GM12878 (cell line): ENCODE results near the gene ATG101. TPM values are rescaled to one million over a fixed set of nuclear protein-coding genes. Genes with fewer than 3 reads are reported as not detected.

ENCODE experiments used
- ATAC-seq: fragments of 200-7000 bp; cut with Tn5 transposase; 3 replicates; pipeline ENCODE4 v1.9.1; 2020; ENCODE audit warnings: mild to moderate bottlenecking, moderate library complexity
- BruUV-seq: library from RNA; stranded (reverse); fragments of 400-500 nt; replicated peaks from 2 replicates; lab custom pipeline; 2021; lab: Mats Ljungman, UMichigan
- CTCF ChIA-PET: fragments of 300-600 bp; sonication (Branson Sonifier 250); formaldehyde crosslinking; extraction: SDS; loops from one replicate; lab custom pipeline; 2021; ENCODE audit warnings: inconsistent platforms; lab: Yijun Ruan, JAX
- POLR2A ChIA-PET: fragments of 350-600 bp; formaldehyde crosslinking; extraction: SDS; loops from one replicate; lab custom pipeline; 2021; ENCODE audit warnings: inconsistent platforms; lab: Charles Lee
- RAD21 ChIA-PET: fragments of 300-600 bp; sonication (Branson Sonifier 250); formaldehyde crosslinking; loops from one replicate; lab custom pipeline; 2023; ENCODE audit warnings: antibody characterized with exemption; ENCODE audit not compliant: unreplicated experiment; lab: Charles Lee
- SMC1A ChIA-PET: fragments of 300-600 bp; sonication (Branson Sonifier 250); formaldehyde crosslinking; loops from one replicate; lab custom pipeline; 2023; ENCODE audit not compliant: unreplicated experiment, uncharacterized antibody; lab: Charles Lee
- DNase-seq: peaks from one replicate; pipeline ENCODE4 v3.0.0-alpha.2; 2011; ENCODE audit warnings: low read depth, low spot score
- FAIRE-seq: peaks from 3 replicates; lab custom pipeline; 2011; peaks lifted over from hg19 to GRCh38; lab: Jason Lieb, UNC
- H2AFZ ChIP-seq: 2 replicates; pipeline ENCODE4 v1.6.0; 2011; ENCODE audit warnings: low read depth, low read length, control low read depth; ENCODE audit not compliant: control insufficient read depth
- H3K27ac ChIP-seq: 2 replicates; pipeline ENCODE4 v1.5.1; 2011; ENCODE audit warnings: control low read depth; ENCODE audit not compliant: control insufficient read depth, insufficient read depth
- H3K27me3 ChIP-seq, 2 experiments: replicated peaks in 1 of 2; 2 replicates each; pipeline versions ENCODE4 v1.6.0 to v1.6.1; 2011; ENCODE audit warnings: low read length in 1 of 2; ENCODE audit not compliant: control insufficient read depth in 2 of 2, insufficient read depth in 2 of 2
- H3K36me3 ChIP-seq, 2 experiments: 2 replicates each; pipeline ENCODE4 v1.5.1; 2011; ENCODE audit warnings: low read length in 1 of 2; ENCODE audit not compliant: control insufficient read depth in 2 of 2, insufficient read depth in 2 of 2
- H3K4me1 ChIP-seq: 2 replicates; pipeline ENCODE4 v1.6.1; 2011; ENCODE audit warnings: mild to moderate bottlenecking, low read length, moderate library complexity, mixed read lengths; ENCODE audit not compliant: control insufficient read depth, insufficient read depth
- H3K4me2 ChIP-seq: 2 replicates; pipeline ENCODE4 v1.6.0; 2011; ENCODE audit warnings: control low read depth; ENCODE audit not compliant: control insufficient read depth, insufficient read depth
- H3K4me3 ChIP-seq: fragments of 200-600 bp; sonication (generic); 2 replicates; pipeline ENCODE4 v1.5.1; 2016
- H3K79me2 ChIP-seq: 2 replicates; pipeline ENCODE4 v1.6.0; 2011; ENCODE audit warnings: low read length; ENCODE audit not compliant: control insufficient read depth, insufficient read depth
- H3K9ac ChIP-seq: 2 replicates; pipeline ENCODE4 v1.8.0; 2011; ENCODE audit warnings: low read length, control low read depth, mixed read lengths; ENCODE audit not compliant: control insufficient read depth, insufficient read depth
- H3K9me3 ChIP-seq: replicated peaks from 3 replicates; pipeline ENCODE4 v1.5.1; 2011; ENCODE audit warnings: mild to moderate bottlenecking, low read length; ENCODE audit not compliant: control insufficient read depth, insufficient read depth
- H4K20me1 ChIP-seq: 2 replicates; pipeline ENCODE4 v1.6.0; 2011; ENCODE audit not compliant: control insufficient read depth, insufficient read depth
- BMI1 ChIP-seq: fragments of 450-650 bp; IDR thresholded peaks from 2 replicates; pipeline ENCODE4 v1.6.1; 2016; ENCODE audit warnings: mild to moderate bottlenecking, moderate library complexity, borderline replicate concordance
- BRCA1 ChIP-seq: IDR thresholded peaks from 2 replicates; pipeline ENCODE4 v1.6.1; 2011; ENCODE audit warnings: low read depth, low read length, improper control_type of control experiment
- EED ChIP-seq: sonication (generic); IDR thresholded peaks from 2 replicates; pipeline ENCODE4 v1.6.1; 2016; ENCODE audit warnings: antibody characterized with exemption, low read depth
- EGR1 ChIP-seq, 2 experiments: IDR thresholded peaks; 1 replicate in 1 of 2; 2 replicates in 1 of 2; pipeline ENCODE4 v1.6.1; 2011 to 2012; ENCODE audit warnings: low read depth in 2 of 2, low read length in 2 of 2, borderline replicate concordance in 1 of 2, mild to moderate bottlenecking in 1 of 2, moderate library complexity in 1 of 2
- GATAD2B ChIP-seq: fragments of 450-650 bp; conservative IDR thresholded peaks from 2 replicates; pipeline ENCODE4 v1.6.1; 2017; ENCODE audit warnings: low read depth, mild to moderate bottlenecking, moderate library complexity
- NFIC ChIP-seq: IDR thresholded peaks from 2 replicates; pipeline ENCODE4 v1.6.1; 2012; ENCODE audit warnings: low read depth, mild to moderate bottlenecking, inconsistent platforms, low read length, moderate library complexity
- NFYA ChIP-seq: IDR thresholded peaks from 2 replicates; pipeline ENCODE4 v1.6.1; 2011; ENCODE audit warnings: low read depth, mild to moderate bottlenecking, low read length, improper control_type of control experiment, borderline replicate concordance
- POLR2AphosphoS5 ChIP-seq: IDR thresholded peaks from 2 replicates; pipeline ENCODE4 v1.6.1; 2011; ENCODE audit warnings: mild to moderate bottlenecking, low read length, inconsistent platforms
- RAD21 ChIP-seq: IDR thresholded peaks from 2 replicates; pipeline ENCODE4 v1.6.1; 2011; ENCODE audit warnings: mild to moderate bottlenecking, low read depth, low read length, moderate library complexity; ENCODE audit not compliant: insufficient read depth
- SKIL ChIP-seq: fragments of 450-650 bp; IDR thresholded peaks from 2 replicates; pipeline ENCODE4 v1.6.1; 2017; ENCODE audit warnings: mild to moderate bottlenecking, low read depth, inconsistent platforms; ENCODE audit not compliant: poor library complexity, severe bottlenecking
- ZSCAN29 ChIP-seq: fragments of 450-650 bp; IDR thresholded peaks from 2 replicates; pipeline ENCODE4 v1.6.1; 2017; ENCODE audit warnings: mild to moderate bottlenecking, moderate library complexity
- WGBS: methylation state at CpG from one replicate; pipeline ENCODE4 v1.1.6; 2016; ENCODE audit warnings: low lambda C conversion rate; ENCODE audit not compliant: insufficient replicate concordance, insufficient coverage; ENCODE audit errors: missing lambda C conversion rate; 5-methylcytosine and 5-hydroxymethylcytosine counted together
- in situ Hi-C: fragments of 300-500 bp; cut with MboI; formaldehyde crosslinking; loops from 9 replicates; pipeline ENCODE4 v1.14.3; 2018; ENCODE audit warnings: mixed read lengths
- intact Hi-C: fragments of 100-400 bp; cut with micrococcal nuclease; formaldehyde crosslinking; loops from one replicate; pipeline ENCODE4 v1.14.2; 2022; ENCODE audit not compliant: unreplicated experiment
- polyA plus RNA-seq, 11 experiments: library from polyadenylated mRNA; depleted of rRNA in 4 of 11; unstranded in 6 of 11; stranded (reverse) in 5 of 11; fragments of >200 nt; fragmentation: Nextera tagmentation in 4 of 11; fragmentation: Illumina TruSeq in 1 of 11; extraction: Ambion mirVana in 4 of 11; extraction: Trizol in 1 of 11; gene quantifications; 1 replicate in 1 of 11; 2 replicates in 10 of 11; pipeline versions ENCODE4 v1.2.1 to v1.2.3, GENCODE V29; 2011 to 2016; ENCODE audit warnings: inconsistent platforms in 2 of 11, missing spikeins in 2 of 11, low read depth in 1 of 11
- total RNA-seq, 4 experiments: library from RNA; depleted of rRNA in 3 of 4; stranded (reverse); fragments of >200 nt in 3 of 4; fragmentation: Illumina TruSeq in 1 of 4; extraction: Trizol in 1 of 4; gene quantifications; 2 replicates each; pipeline versions ENCODE4 v1.2.1 to v1.2.3, GENCODE V29; 2013 to 2021

ATG101 gene
- total and polyA plus RNA-seq, 10 of the 15 experiments (the other 5 are each of a cell fraction or from before 2014, with no cell fraction given): 2.7 to 49.8 (median 35.3) TPM

DNA sequence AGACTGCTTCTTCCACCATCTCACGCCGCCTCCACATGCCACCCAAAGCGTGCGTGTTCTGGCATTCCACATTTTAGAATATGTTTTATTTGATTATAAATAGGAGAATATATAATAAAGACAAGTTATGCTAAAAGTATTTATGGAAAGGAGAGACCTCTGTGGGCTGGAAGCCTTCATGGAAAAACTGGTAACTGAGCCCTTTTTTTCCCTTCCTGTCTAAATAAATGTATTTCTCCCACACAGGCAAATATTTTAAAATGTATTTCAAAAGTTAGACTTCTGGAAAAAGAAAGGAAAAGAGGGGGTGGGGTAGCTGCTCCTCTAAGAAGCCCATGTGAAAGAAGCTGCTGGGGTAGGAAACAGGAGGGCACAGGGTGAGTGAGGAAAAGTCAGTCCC is 34.6 kb upstream of the ATG101 start:
- no peak overlapping the region for H3K9ac ChIP-seq
- H3K4me3 ChIP-seq: no peak overlapping the region
- POLR2A ChIA-PET: interaction anchor here (6.0 kb wide), 1 partner anchor 16 kb away, joined by 24 read pairs; the partner anchor contains the start of gene NR4A1
- no peaks in the 10 kb centered on the region for H3K36me3 ChIP-seq
- TF ChIP-seq POLR2AphosphoS5 (no peak), NFIC (no peak)
- TF ChIP-seq, all 136 proteins: peak for 0
- H3K27me3 ChIP-seq: no peaks in the 10 kb centered on the region; a peak in 1 of 4 replicates
- no TSS peak for BruUV-seq
- CTCF ChIA-PET: interaction anchor here (1.0 to 5.9 kb wide), 6 partner anchors 9 to 82 kb away, joined by 3 to 33 read pairs (median 4); no protein-coding TSS in a partner anchor
- WGBS: 73% methylated on average over 4 of the region's 4 CpGs
- DNase-seq (no peak), ATAC-seq (no peak), FAIRE-seq (no peak)
- H3K4me1 ChIP-seq: peaks cover 17% of the 10 kb centered on the region
- H3K4me2 ChIP-seq: no peak overlapping the region
- no peaks in the 10 kb centered on the region for H3K79me2 ChIP-seq
- no peak overlapping the region for H2AFZ ChIP-seq
- no peaks in the 10 kb centered on the region for H4K20me1 ChIP-seq
- H3K27ac ChIP-seq: no peak overlapping the region
- H3K9me3 ChIP-seq: no peaks in the 10 kb centered on the region
- in situ Hi-C loops: no loop called here
- intact Hi-C loops: no loop called here
- RAD21 ChIA-PET: interaction anchor here (4.0 kb wide), 1 partner anchor 10 kb away, joined by 15 read pairs; no protein-coding TSS in a partner anchor
- SMC1A ChIA-PET: interaction anchor here (1.1 to 13.7 kb wide), 2 partner anchors 9 to 51 kb away, joined by 3 to 322 read pairs; no protein-coding TSS in a partner anchor

DNA sequence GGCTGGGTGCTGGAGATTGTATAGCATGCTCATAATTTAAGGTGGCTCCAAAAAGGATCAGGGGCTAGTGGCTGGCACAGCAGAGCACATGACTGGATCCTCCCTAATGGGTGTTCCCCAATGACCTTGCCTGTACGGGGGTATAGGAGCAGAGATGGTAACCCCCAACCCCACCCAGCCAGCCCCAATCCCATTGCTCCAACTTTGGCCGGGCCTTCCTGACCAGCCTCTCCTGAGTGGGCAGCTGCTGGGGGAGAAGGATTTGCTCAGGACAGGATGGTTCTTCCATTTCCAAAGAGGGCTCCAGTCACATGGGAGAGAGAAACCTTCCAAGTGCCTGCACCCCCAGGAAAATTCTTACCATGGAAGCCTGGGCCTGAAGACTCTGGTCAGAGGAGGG is 33.9 kb upstream of the ATG101 start:
- Histone ChIP-seq H3K4me2 (no peak overlapping the region), H3K9ac (no peak overlapping the region), H4K20me1 (no peaks in the 10 kb centered on the region), H3K4me1 (peaks cover 17% of the 10 kb centered on the region), H2AFZ (no peak overlapping the region), H3K27ac (no peak overlapping the region), H3K27me3 (no peaks in the 10 kb centered on the region; a peak in 1 of 4 replicates), H3K36me3 (no peaks in the 10 kb centered on the region), H3K9me3 (no peaks in the 10 kb centered on the region), H3K4me3 (no peak overlapping the region), H3K79me2 (no peaks in the 10 kb centered on the region)
- ATAC-seq (no peak), DNase-seq (no peak), FAIRE-seq (no peak)
- no TSS peak for BruUV-seq
- ChIA-PET SMC1A (interaction anchor here (1.8 kb wide), 1 partner anchor 10 kb away, joined by 8 read pairs; no protein-coding TSS in a partner anchor), CTCF (interaction anchor here (1.0 to 5.9 kb wide), 4 partner anchors 8 to 33 kb away, joined by 3 to 33 read pairs (median 16); no protein-coding TSS in a partner anchor), RAD21 (interaction anchor here (0.9 to 4.0 kb wide), 5 partner anchors 10 to 46 kb away, joined by 3 to 15 read pairs (median 4); partner anchors contain the start of gene NR4A1), POLR2A (interaction anchor here (6.0 kb wide), 1 partner anchor 15 kb away, joined by 24 read pairs; the partner anchor contains the start of gene NR4A1)
- in situ Hi-C loops (no loop called here), intact Hi-C loops (no loop called here)
- 75% methylated on average over 2 of the region's 2 CpGs for WGBS
- TF ChIP-seq SKIL (no peak), EGR1 (IDR thresholded peaks at IDR 0.05; ENCODE audit: borderline replicate concordance in 1 of 2, low read depth in 2 of 2, low read length in 2 of 2) (no peak), ZSCAN29 (no peak), GATAD2B (no peak), EED (no peak), RAD21 (no peak), NFYA (no peak), BMI1 (no peak), BRCA1 (no peak)
